Measurements from ENCODE around the gene LBX2. TPM values are rescaled to one million over a fixed set of nuclear protein-coding genes. Genes with fewer than 3 reads are reported as not detected.
"Not testable (repeated sequence)": the region's sequence is repeated elsewhere in the genome, so short reads cannot be mapped to it uniquely, and the experiment has no call there.

The LBX2 gene
- total RNA-seq, 1 experiment from 2014 or later = 1.3 TPM

DNA sequence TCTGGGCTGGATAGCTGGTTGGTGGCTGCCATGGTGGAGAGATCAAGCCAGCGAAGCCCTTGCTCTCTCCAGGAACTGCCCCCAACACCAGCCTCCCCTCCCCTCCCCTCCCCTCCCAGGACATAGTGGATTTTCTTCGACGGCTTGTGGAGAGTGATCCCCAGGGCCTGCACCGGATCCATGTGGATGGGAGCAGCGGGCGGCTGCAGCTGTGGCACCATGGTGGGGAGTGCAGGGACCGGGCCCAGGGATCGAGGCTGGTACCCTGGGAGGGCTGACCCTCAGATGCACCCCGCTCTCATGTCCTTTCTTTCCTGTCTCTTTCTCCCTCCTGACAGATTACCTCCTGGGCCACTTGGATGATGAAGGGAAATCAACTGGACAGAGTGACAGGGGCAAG, 9.5 kb downstream of the LBX2 start:
- Histone ChIP-seq H3K27ac (no peak overlapping the region), H3K4me1 (no peaks in the 10 kb centered on the region), H3K4me3 (no peak overlapping the region), H3K36me3 (peaks cover 28% of the 10 kb centered on the region), H3K9me3 (replicated peaks) (no peaks in the 10 kb centered on the region), H3K27me3 (no peaks in the 10 kb centered on the region)
- DNase-seq = no peak

DNA sequence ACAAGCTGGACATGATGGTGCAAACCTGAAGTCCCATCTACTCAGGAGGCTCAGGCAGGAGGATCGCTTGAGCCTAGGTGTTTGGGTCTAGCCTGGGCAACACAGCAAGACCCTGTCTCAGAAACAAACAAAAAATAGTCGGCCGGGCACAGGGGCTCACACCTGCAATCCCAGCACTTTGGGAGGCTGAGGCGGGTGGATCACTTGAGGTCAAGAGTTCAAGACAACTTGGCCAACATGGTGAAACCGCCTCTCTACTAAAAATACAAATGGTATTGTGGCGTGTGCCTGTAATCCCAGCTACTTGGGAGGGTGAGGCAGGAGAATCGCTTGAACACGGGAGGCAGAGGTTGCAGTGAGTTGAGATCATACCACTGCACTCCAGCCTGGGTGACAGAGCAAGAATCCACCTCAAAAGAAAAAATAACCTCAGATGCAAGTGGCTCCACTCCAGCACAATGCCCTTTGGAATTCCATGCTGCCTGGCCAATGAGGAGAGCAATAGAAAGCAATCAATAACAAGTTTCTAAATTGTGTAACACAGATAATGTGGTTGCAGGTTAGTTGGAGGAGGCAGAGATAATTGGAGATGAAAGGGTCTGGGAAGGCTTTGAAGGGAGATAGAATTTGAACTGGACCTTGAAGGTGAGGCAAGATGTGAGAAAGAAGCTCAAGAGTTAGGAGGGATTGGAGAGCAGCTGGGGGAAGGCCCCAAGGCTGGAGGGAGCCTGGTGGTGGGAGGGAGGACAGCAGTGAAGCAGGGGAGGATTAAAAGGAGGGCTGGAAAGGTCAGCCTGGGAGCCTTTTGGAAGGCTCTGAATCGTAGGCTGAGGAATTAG, 10.5 kb downstream of the LBX2 start:
- Histone ChIP-seq H3K27me3 (no peaks in the 10 kb centered on the region), H3K4me1 (no peaks in the 10 kb centered on the region), H3K9me3 (replicated peaks) (no peaks in the 10 kb centered on the region), H3K27ac (no peak overlapping the region), H3K36me3 (peaks cover 22% of the 10 kb centered on the region), H3K4me3 (no peak overlapping the region)
- DNase-seq = no peak

DNA sequence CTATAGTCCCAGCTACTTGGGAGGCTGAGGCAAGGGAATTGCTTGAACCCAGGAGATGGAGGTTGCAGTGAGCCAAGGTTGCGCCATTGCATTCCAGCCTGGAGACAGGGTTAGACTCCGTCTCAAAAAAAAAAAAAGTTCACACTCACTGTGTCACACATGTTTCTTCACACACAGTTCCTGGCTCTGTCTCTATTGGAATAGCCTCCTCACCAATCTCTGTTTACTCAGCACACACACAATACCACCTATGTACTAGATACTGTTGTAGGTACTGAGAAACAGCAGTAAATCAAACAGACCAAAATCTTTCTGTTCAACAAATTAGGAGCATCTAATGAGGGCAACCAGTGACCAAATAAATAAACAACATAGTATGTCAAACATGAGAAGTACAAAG, 13.3 kb downstream of the LBX2 start:
- Histone ChIP-seq H3K27ac (no peak overlapping the region), H3K27me3 (no peaks in the 10 kb centered on the region), H3K4me3 (no peak overlapping the region), H3K36me3 (peaks cover 6% of the 10 kb centered on the region; the same call in 1 of the 2 replicates), H3K9me3 (replicated peaks) (no peaks in the 10 kb centered on the region), H3K4me1 (peaks cover 4% of the 10 kb centered on the region)
- no peak for DNase-seq

GRCh38 chr2:74483675-74484164, 15.7 kb downstream of the LBX2 start:
- not testable (repeated sequence) for H3K36me3 ChIP-seq; H3K27me3 ChIP-seq; H3K4me1 ChIP-seq; H3K9me3 ChIP-seq (replicated peaks); DNase-seq
- H3K27ac ChIP-seq = peak overlapping the region; percentile 87; the same call in 1 of the 2 replicates
- H3K4me3 ChIP-seq = peak overlapping the region; percentile 93

- H3K4me3 ChIP-seq = peak within 1 kb of the TSS; percentile 93
- H3K27ac ChIP-seq = peak within 1 kb of the TSS; percentile 87
- no peaks in the 10 kb centered on the region for H3K9me3 ChIP-seq (replicated peaks)
- peak; percentile 97 to 99 for DNase-seq
- peaks cover 4% of the 10 kb centered on the region; the same call in 1 of the 2 replicates for H3K36me3 ChIP-seq
- H3K4me1 ChIP-seq = peaks cover 4% of the 10 kb centered on the region
- H3K27me3 ChIP-seq = no peaks in the 10 kb centered on the region
These were observed 16.4 kb downstream of the LBX2 start, which contains the start of the genes CCDC142 and TTC31 for GRCh38 chr2:74482801-74483674. TSS of gene CCDC142 (minus strand) at chr2:74482998. CDS start at chr2:74482837, 161 bp downstream. TSS of gene TTC31 (plus strand) at chr2:74483081. CDS start at chr2:74483096, 15 bp downstream.

GRCh38 chr2:74481961-74482800, 17.2 kb downstream of the LBX2 start:
- no peaks in the 10 kb centered on the region for H3K27me3 ChIP-seq
- H3K27ac ChIP-seq = peak overlapping the region; percentile 87
- H3K4me3 ChIP-seq = peak overlapping the region; percentile 93
- peaks cover 4% of the 10 kb centered on the region for H3K4me1 ChIP-seq
- H3K36me3 ChIP-seq = peaks cover 4% of the 10 kb centered on the region; the same call in 1 of the 2 replicates
- peak; percentile 52 to 72 for DNase-seq
- H3K9me3 ChIP-seq (replicated peaks) = no peaks in the 10 kb centered on the region

DNA sequence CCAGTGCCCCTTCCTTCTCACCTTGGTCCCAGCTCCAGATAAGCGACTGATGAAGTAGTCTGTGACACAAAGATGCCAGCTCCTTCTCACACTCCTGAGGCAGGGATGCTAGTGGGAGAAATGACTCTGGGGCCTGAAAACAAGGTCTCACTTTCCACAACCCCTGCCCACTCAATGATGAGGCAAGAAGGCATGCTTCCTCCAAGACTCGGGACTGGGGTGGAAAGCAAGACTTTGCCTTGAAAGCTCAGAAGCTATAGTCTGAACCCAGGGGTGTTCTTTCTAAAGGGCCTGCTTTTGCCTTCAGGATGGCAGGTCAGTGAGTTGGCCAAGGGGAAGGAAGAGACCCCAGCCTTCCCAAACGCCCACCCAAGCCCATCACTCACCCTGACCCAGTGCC, 18.0 kb downstream of the LBX2 start:
- peak overlapping the region; percentile 93 for H3K4me3 ChIP-seq
- no peaks in the 10 kb centered on the region for H3K9me3 ChIP-seq (replicated peaks)
- no peaks in the 10 kb centered on the region for H3K27me3 ChIP-seq
- H3K27ac ChIP-seq = no peak overlapping the region
- peaks cover 4% of the 10 kb centered on the region; the same call in 1 of the 2 replicates for H3K36me3 ChIP-seq
- peaks cover 4% of the 10 kb centered on the region for H3K4me1 ChIP-seq
- no peak for DNase-seq

DNA sequence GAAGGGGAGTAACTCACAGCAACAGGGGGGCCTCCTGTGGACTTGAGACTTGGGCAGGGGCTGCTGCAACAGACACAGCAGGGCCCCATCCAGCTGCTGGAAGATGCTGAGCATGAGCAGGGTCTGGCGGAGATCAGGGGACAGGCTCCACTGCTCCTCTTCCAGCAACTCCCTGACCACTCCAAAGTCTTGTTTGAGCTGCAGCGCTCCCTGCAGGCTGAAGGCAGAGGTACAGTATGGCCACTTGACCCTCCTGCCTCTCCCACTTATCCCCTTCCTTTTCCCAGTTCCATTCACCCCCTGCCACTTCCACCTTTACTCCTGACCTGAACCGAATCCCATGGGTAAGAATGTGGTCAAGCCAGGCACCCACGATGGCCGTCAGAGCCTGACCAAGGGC, 24.5 kb downstream of the LBX2 start:
- Histone ChIP-seq H3K4me3 (no peak overlapping the region), H3K36me3 (peaks cover 7% of the 10 kb centered on the region; the same call in 1 of the 2 replicates), H3K9me3 (replicated peaks) (no peaks in the 10 kb centered on the region), H3K27me3 (no peaks in the 10 kb centered on the region), H3K27ac (no peak overlapping the region), H3K4me1 (peaks cover 3% of the 10 kb centered on the region; the same call in 1 of the 2 replicates)
- peak; percentile 37 to 51 for DNase-seq

DNA sequence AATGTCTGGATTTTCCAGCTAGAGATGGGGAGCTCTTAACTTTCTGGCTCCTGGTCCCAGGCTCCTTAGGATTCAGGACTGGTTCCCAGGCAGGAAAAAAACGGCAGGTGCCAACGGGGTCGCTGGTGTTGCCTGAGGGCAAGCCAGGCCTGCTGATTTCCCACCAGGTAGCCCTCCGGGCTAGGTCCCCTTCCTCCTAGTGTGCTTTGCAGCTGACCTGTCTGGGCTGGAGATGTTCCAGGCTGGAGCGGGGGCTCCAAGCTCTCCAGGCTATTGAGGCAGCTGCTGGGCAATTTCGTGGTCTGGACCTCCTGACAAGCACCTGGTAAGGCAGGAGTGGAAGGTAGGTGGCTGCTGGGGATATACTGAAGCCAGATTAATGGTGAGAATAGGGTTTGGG, 24.9 kb downstream of the LBX2 start:
- Histone ChIP-seq H3K9me3 (replicated peaks) (no peaks in the 10 kb centered on the region), H3K36me3 (peaks cover 7% of the 10 kb centered on the region; the same call in 1 of the 2 replicates), H3K4me3 (no peak overlapping the region), H3K27ac (no peak overlapping the region), H3K27me3 (no peaks in the 10 kb centered on the region), H3K4me1 (peaks cover 3% of the 10 kb centered on the region; the same call in 1 of the 2 replicates)
- DNase-seq = no peak

GRCh38 chr2:74472945-74473258, 26.5 kb downstream of the LBX2 start:
- H3K4me3 ChIP-seq = peak overlapping the region; percentile 78
- H3K9me3 ChIP-seq (replicated peaks) = no peaks in the 10 kb centered on the region

DNA sequence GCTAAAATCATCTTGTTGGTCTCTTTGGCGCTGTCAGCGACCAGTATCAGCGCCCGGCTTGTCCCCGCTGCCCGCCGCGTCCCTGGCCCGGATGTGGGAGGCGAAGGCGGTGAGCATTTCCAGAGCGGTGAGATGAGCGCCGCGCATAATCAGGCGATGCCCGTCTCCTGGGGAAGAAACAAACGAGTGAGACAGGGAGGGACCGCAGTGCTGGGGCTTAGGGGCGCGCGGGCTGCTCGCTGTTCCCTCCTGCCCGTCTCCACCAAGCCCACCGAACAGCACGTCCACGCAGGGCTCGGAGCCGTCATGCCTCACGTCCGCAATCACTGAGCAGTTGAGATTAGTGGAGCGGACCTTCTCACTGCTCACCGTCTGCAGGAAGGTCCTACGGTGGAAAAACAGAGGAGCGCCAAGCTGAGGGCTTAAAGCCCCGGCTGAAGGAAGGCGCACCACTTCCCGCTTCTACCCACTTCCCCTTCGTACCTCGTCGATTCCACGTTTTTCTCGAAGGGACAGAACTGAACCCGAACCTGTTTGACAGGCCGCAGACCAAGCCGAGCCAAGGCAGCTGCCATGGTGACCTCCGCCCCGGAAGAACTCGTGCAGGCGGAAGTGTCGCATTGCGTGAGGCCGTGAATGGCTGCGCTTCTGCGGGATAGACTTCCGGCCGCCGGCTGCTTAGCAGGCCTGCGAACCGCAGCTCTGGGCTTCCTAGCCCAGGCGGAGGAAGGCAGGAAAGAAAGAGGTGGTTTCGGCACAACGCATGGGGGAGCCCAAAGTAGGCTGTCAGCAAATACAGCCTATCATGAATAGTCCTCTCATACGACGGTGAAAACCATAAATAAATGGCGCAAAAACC, 27.1 kb downstream of the LBX2 start, which contains the start of gene MRPL53:
MRPL53 (minus strand) TSS at position 595 of the 859 bp plus-strand sequence; CDS start at position 575, 20 bp downstream.
- no peaks in the 10 kb centered on the region for H3K27me3 ChIP-seq
- peaks cover 3% of the 10 kb centered on the region; the same call in 1 of the 2 replicates for H3K4me1 ChIP-seq
- DNase-seq = peak; percentile 96 to 98
- peak within 1 kb of the TSS; percentile 76 for H3K27ac ChIP-seq
- H3K36me3 ChIP-seq = peaks cover 7% of the 10 kb centered on the region; the same call in 1 of the 2 replicates
- H3K4me3 ChIP-seq = peak within 1 kb of the TSS; percentile 78
- H3K9me3 ChIP-seq (replicated peaks) = no peaks in the 10 kb centered on the region

More at GRCh38 chr2:74472945-74473258, 26.5 kb downstream of the LBX2 start:
- peak overlapping the region; percentile 76 for H3K27ac ChIP-seq
- no peak for DNase-seq
- peaks cover 7% of the 10 kb centered on the region; the same call in 1 of the 2 replicates for H3K36me3 ChIP-seq
- peaks cover 3% of the 10 kb centered on the region; the same call in 1 of the 2 replicates for H3K4me1 ChIP-seq
- H3K27me3 ChIP-seq = no peaks in the 10 kb centered on the region

DNA sequence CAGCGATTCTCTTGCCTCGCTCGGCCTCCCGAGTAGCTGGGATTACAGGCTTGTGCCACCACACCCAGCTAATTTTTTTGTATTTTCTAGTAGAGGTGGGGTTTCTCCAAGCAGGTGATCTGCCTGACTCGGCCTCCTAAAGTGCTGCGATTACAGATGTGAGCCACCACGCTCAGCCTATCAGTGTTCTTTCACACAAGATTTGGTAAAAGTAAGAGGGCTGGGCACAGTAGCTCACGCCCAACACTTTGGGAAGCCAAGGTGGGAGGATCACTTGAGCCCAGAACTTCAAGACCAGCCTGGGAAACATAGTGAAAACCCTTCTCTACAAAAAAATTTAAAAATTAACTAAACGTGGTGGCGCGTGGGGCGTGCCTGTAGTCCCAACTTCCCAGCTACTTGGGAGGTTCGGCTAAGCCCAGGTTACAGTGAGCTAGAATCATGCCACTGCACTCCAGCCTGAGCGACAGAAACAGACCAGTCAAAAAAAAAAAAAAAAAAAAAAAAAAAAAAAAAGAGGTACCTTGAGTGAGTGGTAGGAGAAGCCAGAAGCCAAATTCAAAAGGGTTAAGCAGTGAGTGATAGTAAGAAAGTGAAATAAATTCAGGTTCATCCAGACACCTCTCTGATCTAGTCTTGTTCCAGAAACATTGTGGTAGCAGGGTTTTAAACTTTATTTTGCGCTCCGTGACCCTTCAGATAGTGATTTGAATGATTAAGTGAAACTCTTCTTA, 27.9 kb downstream of the LBX2 start:
- Histone ChIP-seq H3K27me3 (no peaks in the 10 kb centered on the region), H3K4me3 (peak overlapping the region; percentile 78), H3K36me3 (peaks cover 7% of the 10 kb centered on the region; the same call in 1 of the 2 replicates), H3K9me3 (replicated peaks) (no peaks in the 10 kb centered on the region), H3K4me1 (peaks cover 3% of the 10 kb centered on the region; the same call in 1 of the 2 replicates), H3K27ac (peak overlapping the region; percentile 76)
- DNase-seq = no peak
